Upper lobe of left lung (tissue), 4 donors: ENCODE data around the gene PSME3IP1.

Source experiments
- CTCF ChIP-seq, 6 experiments: fragments of 450-650 bp in 4 of 6; fragments of 200-600 bp in 2 of 6; sonication (generic) in 2 of 6; IDR thresholded peaks; one replicate each; pipeline ENCODE4 v1.5.1; 2016 to 2019; ENCODE audit warnings: antibody characterized with exemption in 6 of 6
- POLR2A ChIP-seq, 4 donors: fragments of 450-650 bp; IDR thresholded peaks; one replicate each; pipeline ENCODE4 v1.5.1; 2016 to 2017; ENCODE audit warnings: antibody characterized with exemption in 4 of 4, mild to moderate bottlenecking in 2 of 4

- TF ChIP-seq CTCF (IDR thresholded peaks at IDR 0.05) (no peak), POLR2A (IDR thresholded peaks at IDR 0.05) (no peak)
Measured at GRCh38 chr16:57184113-57184512, 1.7 kb downstream of the PSME3IP1 start.
